ENCODE measurements around the gene TARBP1. TPM values are rescaled to one million over a fixed set of nuclear protein-coding genes. Genes with fewer than 3 reads are reported as not detected.

Gene TARBP1
- total RNA-seq, 1 experiment from 2014 or later: 38.1 TPM

GRCh38 chr1:234395297-234395696 lies 83.7 kb downstream of the TARBP1 start:
- Mint-ChIP-seq H3K4me1 (ENCODE audit: low read depth, unreplicated experiment) (no peaks in the 10 kb centered on the region), H3K36me3 (ENCODE audit: insufficient read depth, unreplicated experiment) (peaks cover 5% of the 10 kb centered on the region), H3K9me3 (ENCODE audit: low read depth, unreplicated experiment) (no peaks in the 10 kb centered on the region), H3K27ac (ENCODE audit: unreplicated experiment) (no peak overlapping the region), H3K4me3 (ENCODE audit: low read depth, unreplicated experiment) (no peak overlapping the region), H3K27me3 (ENCODE audit: unreplicated experiment) (no peaks in the 10 kb centered on the region)
- BruUV-seq (replicated peaks): no TSS peak
- no peak for DNase-seq
- intact Hi-C loops (cut with micrococcal nuclease; ENCODE audit: unreplicated experiment): no loop called here
- CTCF ChIA-PET: interaction anchor here (0.6 kb wide), 1 partner anchor 9 kb away, joined by 4 read pairs; no protein-coding TSS in a partner anchor
- no peak for TF ChIP-seq CTCF (IDR thresholded peaks at IDR 0.05; ENCODE audit: unreplicated experiment)

- no peak for TF ChIP-seq CTCF (IDR thresholded peaks at IDR 0.05; ENCODE audit: unreplicated experiment)
- no peak for DNase-seq
- Mint-ChIP-seq H3K4me1 (ENCODE audit: low read depth, unreplicated experiment) (no peaks in the 10 kb centered on the region), H3K27me3 (ENCODE audit: unreplicated experiment) (no peaks in the 10 kb centered on the region), H3K4me3 (ENCODE audit: low read depth, unreplicated experiment) (no peak overlapping the region), H3K9me3 (ENCODE audit: low read depth, unreplicated experiment) (no peaks in the 10 kb centered on the region), H3K36me3 (ENCODE audit: insufficient read depth, unreplicated experiment) (peaks cover 5% of the 10 kb centered on the region), H3K27ac (ENCODE audit: unreplicated experiment) (no peak overlapping the region)
- intact Hi-C loops (cut with micrococcal nuclease; ENCODE audit: unreplicated experiment): no loop called here
- no TSS peak for BruUV-seq (replicated peaks)
- CTCF ChIA-PET: no interaction called here
Measured at GRCh38 chr1:234393190-234393589, 85.8 kb downstream of the TARBP1 start.

- intact Hi-C loops (cut with micrococcal nuclease; ENCODE audit: unreplicated experiment): no loop called here
- DNase-seq: no peak
- Mint-ChIP-seq H3K9me3 (ENCODE audit: low read depth, unreplicated experiment) (no peaks in the 10 kb centered on the region), H3K4me1 (ENCODE audit: low read depth, unreplicated experiment) (no peaks in the 10 kb centered on the region), H3K27ac (ENCODE audit: unreplicated experiment) (no peak overlapping the region), H3K27me3 (ENCODE audit: unreplicated experiment) (no peaks in the 10 kb centered on the region), H3K36me3 (ENCODE audit: insufficient read depth, unreplicated experiment) (peaks cover 7% of the 10 kb centered on the region), H3K4me3 (ENCODE audit: low read depth, unreplicated experiment) (no peak overlapping the region)
- no peak for TF ChIP-seq CTCF (IDR thresholded peaks at IDR 0.05; ENCODE audit: unreplicated experiment)
- CTCF ChIA-PET: no interaction called here
- BruUV-seq (replicated peaks): no TSS peak
Measured at GRCh38 chr1:234388094-234388493, 90.9 kb downstream of the TARBP1 start.

GRCh38 chr1:234386122-234386521 lies 92.9 kb downstream of the TARBP1 start:
- intact Hi-C loops (cut with micrococcal nuclease; ENCODE audit: unreplicated experiment): no loop called here
- H3K27me3 Mint-ChIP-seq (ENCODE audit: unreplicated experiment): no peaks in the 10 kb centered on the region
- H3K27ac Mint-ChIP-seq (ENCODE audit: unreplicated experiment): no peak overlapping the region
- no peak for TF ChIP-seq CTCF (IDR thresholded peaks at IDR 0.05; ENCODE audit: unreplicated experiment)
- CTCF ChIA-PET: interaction anchor here (1.1 kb wide), 1 partner anchor 9 kb away, joined by 4 read pairs; no protein-coding TSS in a partner anchor
- H3K4me1 Mint-ChIP-seq (ENCODE audit: low read depth, unreplicated experiment): no peaks in the 10 kb centered on the region
- no peaks in the 10 kb centered on the region for H3K9me3 Mint-ChIP-seq (ENCODE audit: low read depth, unreplicated experiment)
- no peak for DNase-seq
- BruUV-seq (replicated peaks): no TSS peak
- H3K36me3 Mint-ChIP-seq (ENCODE audit: insufficient read depth, unreplicated experiment): peaks cover 7% of the 10 kb centered on the region
- H3K4me3 Mint-ChIP-seq (ENCODE audit: low read depth, unreplicated experiment): no peak overlapping the region
